LNCaP clone FGC (cell line): ENCODE results near the gene ITPRIP.
A peak's percentile ranks its signal among the peaks of the same experiment; 100 is the strongest.

ENCODE experiments used
- DNase-seq: peaks from one replicate; pipeline ENCODE4 v3.0.0-alpha.2; 2011; ENCODE audit warnings: low read depth
- H3K4me3 ChIP-seq: 2 replicates; pipeline ENCODE4 v1.5.1; 2011; ENCODE audit warnings: mild to moderate bottlenecking, low read depth, low read length, control low read depth
- CTCF ChIP-seq: IDR thresholded peaks from 2 replicates; pipeline ENCODE4 v1.5.1; 2012; ENCODE audit warnings: mild to moderate bottlenecking; ENCODE audit not compliant: control insufficient read depth, insufficient read depth; ENCODE audit errors: extremely low read depth

Gene ITPRIP

GRCh38 chr10:104336821-104337467 lies 1.3 kb downstream of the ITPRIP start:
- H3K4me3 ChIP-seq = peak overlapping the region; percentile 71
- TF ChIP-seq CTCF = no peak
- DNase-seq = no peak

GRCh38 chr10:104334965-104335650 lies 3.2 kb downstream of the ITPRIP start:
- no peak for DNase-seq
- H3K4me3 ChIP-seq = no peak overlapping the region
- no peak for TF ChIP-seq CTCF

GRCh38 chr10:104334561-104334960 lies 3.7 kb downstream of the ITPRIP start:
- no peak overlapping the region for H3K4me3 ChIP-seq
- TF ChIP-seq CTCF = no peak
- no peak for DNase-seq

- H3K4me3 ChIP-seq = no peak overlapping the region
- no peak for DNase-seq
- TF ChIP-seq CTCF = no peak
These were observed 4.4 kb downstream of the ITPRIP start for GRCh38 chr10:104333728-104334373.

GRCh38 chr10:104333032-104333727 lies 5.1 kb downstream of the ITPRIP start:
- H3K4me3 ChIP-seq = no peak overlapping the region
- TF ChIP-seq CTCF = no peak
- DNase-seq = no peak

GRCh38 chr10:104332243-104333031 lies 5.8 kb downstream of the ITPRIP start:
- no peak overlapping the region for H3K4me3 ChIP-seq
- TF ChIP-seq CTCF = no peak
- no peak for DNase-seq
